WTC11 (cell line): Measurements from ENCODE around the gene PRR20G. TPM values are rescaled to one million over a fixed set of nuclear protein-coding genes. Genes with fewer than 3 reads are reported as not detected.

ENCODE experiments used
- ATAC-seq: fragments of 200-7000 bp; cut with Tn5 transposase; 2 replicates; pipeline ENCODE4 v1.10.0; 2021; ENCODE audit warnings: mild to moderate bottlenecking, moderate library complexity
- CTCF ChIA-PET: fragments of 300-600 bp; sonication (Branson Sonifier 250); formaldehyde crosslinking; loops from one replicate; lab custom pipeline; 2021; ENCODE audit warnings: antibody characterized with exemption; lab: Charles Lee
- POLR2A ChIA-PET: fragments of 350-600 bp; sonication (Branson Sonifier 250); formaldehyde crosslinking; loops from one replicate; lab custom pipeline; 2021; ENCODE audit warnings: antibody characterized with exemption; lab: Charles Lee
- DNase-seq: peaks from one replicate; pipeline ENCODE4 v3.0.0; 2021; ENCODE audit warnings: low spot score
- H3K27ac Mint-ChIP-seq: 2 replicates; pipeline ENCODE4 v1.8.0; 2021; ENCODE audit warnings: mixed read lengths
- H3K27me3 Mint-ChIP-seq: 2 replicates; pipeline ENCODE4 v1.8.0; 2021; ENCODE audit warnings: low read depth, mild to moderate bottlenecking, moderate library complexity, mixed read lengths
- H3K36me3 Mint-ChIP-seq: 2 replicates; pipeline ENCODE4 v1.8.0; 2021; ENCODE audit warnings: mixed read lengths
- H3K4me1 Mint-ChIP-seq: 2 replicates; pipeline ENCODE4 v1.8.0; 2022; ENCODE audit warnings: mixed read lengths
- H3K4me3 Mint-ChIP-seq: 2 replicates; pipeline ENCODE4 v1.8.0; 2021; ENCODE audit warnings: mild to moderate bottlenecking, moderate library complexity, mixed read lengths
- H3K9me3 Mint-ChIP-seq: 2 replicates; pipeline ENCODE4 v1.8.0; 2021; ENCODE audit warnings: mixed read lengths
- ATF1 ChIP-seq: sonication (generic); formaldehyde crosslinking; IDR thresholded peaks from 2 replicates; pipeline ENCODE4 v1.8.1; 2023; ENCODE audit warnings: mild to moderate bottlenecking, moderate library complexity, missing genetic modification reagents
- CBFB ChIP-seq: sonication (generic); formaldehyde crosslinking; IDR thresholded peaks from 2 replicates; pipeline ENCODE4 v1.8.1; 2022; ENCODE audit warnings: mild to moderate bottlenecking, low read depth, missing genetic modification reagents
- E2F4 ChIP-seq: sonication (generic); formaldehyde crosslinking; IDR thresholded peaks from 2 replicates; pipeline ENCODE4 v1.8.1; 2022; ENCODE audit warnings: low read depth, mild to moderate bottlenecking, moderate library complexity, missing genetic modification reagents, borderline replicate concordance
- EMX1 ChIP-seq: fragments of 250-450 bp; sonication (Bioruptor Pico); IDR thresholded peaks from 2 replicates; pipeline ENCODE4 v1.8.0; 2021; ENCODE audit warnings: mild to moderate bottlenecking
- FOXP4 ChIP-seq: sonication (generic); formaldehyde crosslinking; IDR thresholded peaks from 2 replicates; pipeline ENCODE4 v1.8.0; 2022; ENCODE audit warnings: mild to moderate bottlenecking, missing genetic modification reagents
- GRHL2 ChIP-seq: fragments of 250-450 bp; sonication (Bioruptor Pico); IDR thresholded peaks from 2 replicates; pipeline ENCODE4 v1.8.0; 2022; ENCODE audit warnings: mild to moderate bottlenecking, moderate library complexity; ENCODE audit not compliant: insufficient replicate concordance, severe bottlenecking
- GTF2I ChIP-seq: fragments of 250-450 bp; sonication (Bioruptor Pico); conservative IDR thresholded peaks from 2 replicates; pipeline ENCODE4 v1.4.0; 2021; ENCODE audit warnings: mild to moderate bottlenecking
- HMGA2 ChIP-seq: fragments of 250-450 bp; sonication (Bioruptor Pico); IDR thresholded peaks from 2 replicates; pipeline ENCODE4 v1.4.0; 2021; ENCODE audit warnings: mild to moderate bottlenecking, moderate library complexity
- IRF2 ChIP-seq: sonication (generic); formaldehyde crosslinking; IDR thresholded peaks from 2 replicates; pipeline ENCODE4 v1.8.0; 2022; ENCODE audit warnings: low read depth, missing genetic modification reagents, borderline replicate concordance
- NFATC4 ChIP-seq: fragments of 250-450 bp; sonication (Bioruptor Pico); IDR thresholded peaks from 2 replicates; pipeline ENCODE4 v1.9.0; 2021; ENCODE audit warnings: mild to moderate bottlenecking
- OVOL2 ChIP-seq: fragments of 250-450 bp; sonication (Bioruptor Pico); IDR thresholded peaks from 2 replicates; pipeline ENCODE4 v1.9.0; 2021; ENCODE audit warnings: mild to moderate bottlenecking, borderline replicate concordance
- SMAD4 ChIP-seq: sonication (generic); formaldehyde crosslinking; IDR thresholded peaks from 2 replicates; pipeline ENCODE4 v1.8.0; 2022; ENCODE audit warnings: mild to moderate bottlenecking, missing genetic modification reagents
- ZNF138 ChIP-seq: sonication (generic); formaldehyde crosslinking; conservative IDR thresholded peaks from 2 replicates; pipeline ENCODE4 v1.8.1; 2022; ENCODE audit warnings: mild to moderate bottlenecking, moderate library complexity, missing genetic modification reagents
- ZNF232 ChIP-seq: sonication (generic); formaldehyde crosslinking; IDR thresholded peaks from 2 replicates; pipeline ENCODE4 v1.8.0; 2022; ENCODE audit warnings: mild to moderate bottlenecking, missing genetic modification reagents
- ZNF425 ChIP-seq: fragments of 250-450 bp; sonication (Bioruptor Pico); conservative IDR thresholded peaks from 2 replicates; pipeline ENCODE4 v1.9.0; 2021; ENCODE audit warnings: mild to moderate bottlenecking
- total RNA-seq: library from RNA; stranded (reverse); gene quantifications from 3 replicates; pipeline ENCODE4 v1.2.3, GENCODE V29; 2021
- TF ChIP-seq, protein P1 (sequence below): sonication (generic); formaldehyde crosslinking; IDR thresholded peaks from 2 replicates; pipeline ENCODE4 v1.8.1; 2023; ENCODE audit warnings: mild to moderate bottlenecking, moderate library complexity, missing genetic modification reagents
- TF ChIP-seq, protein P2 (sequence below): sonication (generic); formaldehyde crosslinking; IDR thresholded peaks from 2 replicates; pipeline ENCODE4 v1.8.1; 2022; ENCODE audit warnings: low read depth, missing genetic modification reagents, borderline replicate concordance
- TF ChIP-seq, protein P3 (sequence below): fragments of 250-450 bp; sonication (Bioruptor Pico); IDR thresholded peaks from 2 replicates; pipeline ENCODE4 v1.9.0; 2021; ENCODE audit warnings: mild to moderate bottlenecking, borderline replicate concordance

Gene PRR20G
- total RNA-seq, 1 experiment from 2014 or later: not detected

- TF ChIP-seq ZNF138 (no peak), HMGA2 (CRISPR knock-in tag) (peak; percentile 92)
- no peaks in the 10 kb centered on the region for H3K4me1 Mint-ChIP-seq
- H3K4me3 Mint-ChIP-seq: no peak overlapping the region
- ChIA-PET POLR2A (no interaction called here), CTCF (no interaction called here)
- ATAC-seq (no peak), DNase-seq (no peak)
- peaks cover 38% of the 10 kb centered on the region for H3K9me3 Mint-ChIP-seq
- H3K36me3 Mint-ChIP-seq: no peaks in the 10 kb centered on the region; the same call in 1 of the 2 replicates
- no peak overlapping the region for H3K27ac Mint-ChIP-seq
- no peaks in the 10 kb centered on the region; the same call in 1 of the 2 replicates for H3K27me3 Mint-ChIP-seq
Observed at GRCh38 chr3:127291114-127291513, 3.3 kb upstream of the PRR20G start.

DNA sequence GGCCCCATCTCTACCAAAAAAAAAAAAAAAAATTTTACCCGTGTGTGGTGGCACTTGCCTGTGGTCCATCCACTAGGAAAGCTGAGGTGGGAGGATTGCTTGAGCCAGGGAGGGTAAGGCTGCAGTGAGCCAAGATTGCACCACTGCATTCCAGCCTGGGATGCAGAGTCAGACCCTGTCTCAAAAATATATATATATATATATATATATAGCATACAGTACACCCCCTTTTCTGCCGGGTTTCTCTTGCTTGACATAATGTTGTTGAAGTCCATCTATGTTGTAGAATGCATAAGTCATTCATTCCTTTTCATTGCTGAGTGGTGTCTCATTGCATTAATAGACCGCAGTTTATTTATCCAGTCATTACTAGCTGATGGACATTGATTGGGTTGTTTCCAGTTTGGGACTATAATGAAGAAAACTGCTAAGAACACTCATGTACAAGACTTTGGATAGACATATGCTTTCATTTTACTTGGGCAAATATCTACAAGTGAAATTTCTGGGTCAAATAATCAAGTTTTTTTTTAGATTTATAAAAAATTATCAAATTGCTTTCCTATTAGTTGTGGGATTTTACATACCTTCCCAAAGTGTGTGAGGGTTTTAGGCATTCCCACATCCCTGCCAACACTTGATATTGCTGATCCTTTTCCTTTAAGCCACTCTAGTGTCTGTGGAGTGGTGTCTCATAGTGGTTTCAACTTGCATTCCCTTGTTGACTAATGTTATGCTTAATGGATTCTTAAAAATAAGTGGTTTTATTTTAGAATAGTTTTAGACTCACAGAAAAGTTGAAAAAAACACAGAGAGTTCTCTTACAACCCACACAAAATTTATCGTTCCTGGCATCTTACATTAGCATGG is 2.1 kb upstream of the PRR20G start:
- ATAC-seq (no peak), DNase-seq (no peak)
- ChIA-PET CTCF (interaction anchor here (0.8 to 3.0 kb wide), 6 partner anchors 12 to 257 kb away, joined by 3 to 20 read pairs (median 5); no protein-coding TSS in a partner anchor), POLR2A (no interaction called here)
- no peak overlapping the region for H3K4me3 Mint-ChIP-seq
- no peak overlapping the region for H3K27ac Mint-ChIP-seq
- H3K4me1 Mint-ChIP-seq: no peaks in the 10 kb centered on the region
- peaks cover 38% of the 10 kb centered on the region for H3K9me3 Mint-ChIP-seq
- H3K36me3 Mint-ChIP-seq: no peaks in the 10 kb centered on the region; the same call in 1 of the 2 replicates
- H3K27me3 Mint-ChIP-seq: no peaks in the 10 kb centered on the region; the same call in 1 of the 2 replicates
- TF ChIP-seq GTF2I (CRISPR knock-in tag): no peak
- no peak for TF ChIP-seq ATF1 (CRISPR knock-in tag)
- TF ChIP-seq FOXP4 (CRISPR knock-in tag): no peak
- TF ChIP-seq, protein P1, sequence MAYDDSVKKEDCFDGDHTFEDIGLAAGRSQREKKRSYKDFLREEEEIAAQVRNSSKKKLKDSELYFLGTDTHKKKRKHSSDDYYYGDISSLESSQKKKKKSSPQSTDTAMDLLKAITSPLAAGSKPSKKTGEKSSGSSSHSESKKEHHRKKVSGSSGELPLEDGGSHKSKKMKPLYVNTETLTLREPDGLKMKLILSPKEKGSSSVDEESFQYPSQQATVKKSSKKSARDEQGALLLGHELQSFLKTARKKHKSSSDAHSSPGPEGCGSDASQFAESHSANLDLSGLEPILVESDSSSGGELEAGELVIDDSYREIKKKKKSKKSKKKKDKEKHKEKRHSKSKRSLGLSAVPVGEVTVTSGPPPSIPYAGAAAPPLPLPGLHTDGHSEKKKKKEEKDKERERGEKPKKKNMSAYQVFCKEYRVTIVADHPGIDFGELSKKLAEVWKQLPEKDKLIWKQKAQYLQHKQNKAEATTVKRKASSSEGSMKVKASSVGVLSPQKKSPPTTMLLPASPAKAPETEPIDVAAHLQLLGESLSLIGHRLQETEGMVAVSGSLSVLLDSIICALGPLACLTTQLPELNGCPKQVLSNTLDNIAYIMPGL (CRISPR knock-in tag): no peak
- no peak for TF ChIP-seq EMX1 (CRISPR knock-in tag)
- TF ChIP-seq, protein P2, sequence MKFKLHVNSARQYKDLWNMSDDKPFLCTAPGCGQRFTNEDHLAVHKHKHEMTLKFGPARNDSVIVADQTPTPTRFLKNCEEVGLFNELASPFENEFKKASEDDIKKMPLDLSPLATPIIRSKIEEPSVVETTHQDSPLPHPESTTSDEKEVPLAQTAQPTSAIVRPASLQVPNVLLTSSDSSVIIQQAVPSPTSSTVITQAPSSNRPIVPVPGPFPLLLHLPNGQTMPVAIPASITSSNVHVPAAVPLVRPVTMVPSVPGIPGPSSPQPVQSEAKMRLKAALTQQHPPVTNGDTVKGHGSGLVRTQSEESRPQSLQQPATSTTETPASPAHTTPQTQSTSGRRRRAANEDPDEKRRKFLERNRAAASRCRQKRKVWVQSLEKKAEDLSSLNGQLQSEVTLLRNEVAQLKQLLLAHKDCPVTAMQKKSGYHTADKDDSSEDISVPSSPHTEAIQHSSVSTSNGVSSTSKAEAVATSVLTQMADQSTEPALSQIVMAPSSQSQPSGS (CRISPR knock-in tag): no peak
- no peak for TF ChIP-seq IRF2 (CRISPR knock-in tag)
- no peak for TF ChIP-seq E2F4 (CRISPR knock-in tag)
- no peak for TF ChIP-seq GRHL2
- no peak for TF ChIP-seq NFATC4
- TF ChIP-seq OVOL2 (CRISPR knock-in tag): no peak
- TF ChIP-seq, protein P3, sequence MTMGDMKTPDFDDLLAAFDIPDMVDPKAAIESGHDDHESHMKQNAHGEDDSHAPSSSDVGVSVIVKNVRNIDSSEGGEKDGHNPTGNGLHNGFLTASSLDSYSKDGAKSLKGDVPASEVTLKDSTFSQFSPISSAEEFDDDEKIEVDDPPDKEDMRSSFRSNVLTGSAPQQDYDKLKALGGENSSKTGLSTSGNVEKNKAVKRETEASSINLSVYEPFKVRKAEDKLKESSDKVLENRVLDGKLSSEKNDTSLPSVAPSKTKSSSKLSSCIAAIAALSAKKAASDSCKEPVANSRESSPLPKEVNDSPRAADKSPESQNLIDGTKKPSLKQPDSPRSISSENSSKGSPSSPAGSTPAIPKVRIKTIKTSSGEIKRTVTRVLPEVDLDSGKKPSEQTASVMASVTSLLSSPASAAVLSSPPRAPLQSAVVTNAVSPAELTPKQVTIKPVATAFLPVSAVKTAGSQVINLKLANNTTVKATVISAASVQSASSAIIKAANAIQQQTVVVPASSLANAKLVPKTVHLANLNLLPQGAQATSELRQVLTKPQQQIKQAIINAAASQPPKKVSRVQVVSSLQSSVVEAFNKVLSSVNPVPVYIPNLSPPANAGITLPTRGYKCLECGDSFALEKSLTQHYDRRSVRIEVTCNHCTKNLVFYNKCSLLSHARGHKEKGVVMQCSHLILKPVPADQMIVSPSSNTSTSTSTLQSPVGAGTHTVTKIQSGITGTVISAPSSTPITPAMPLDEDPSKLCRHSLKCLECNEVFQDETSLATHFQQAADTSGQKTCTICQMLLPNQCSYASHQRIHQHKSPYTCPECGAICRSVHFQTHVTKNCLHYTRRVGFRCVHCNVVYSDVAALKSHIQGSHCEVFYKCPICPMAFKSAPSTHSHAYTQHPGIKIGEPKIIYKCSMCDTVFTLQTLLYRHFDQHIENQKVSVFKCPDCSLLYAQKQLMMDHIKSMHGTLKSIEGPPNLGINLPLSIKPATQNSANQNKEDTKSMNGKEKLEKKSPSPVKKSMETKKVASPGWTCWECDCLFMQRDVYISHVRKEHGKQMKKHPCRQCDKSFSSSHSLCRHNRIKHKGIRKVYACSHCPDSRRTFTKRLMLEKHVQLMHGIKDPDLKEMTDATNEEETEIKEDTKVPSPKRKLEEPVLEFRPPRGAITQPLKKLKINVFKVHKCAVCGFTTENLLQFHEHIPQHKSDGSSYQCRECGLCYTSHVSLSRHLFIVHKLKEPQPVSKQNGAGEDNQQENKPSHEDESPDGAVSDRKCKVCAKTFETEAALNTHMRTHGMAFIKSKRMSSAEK (CRISPR knock-in tag): no peak
- no peak for TF ChIP-seq CBFB (CRISPR knock-in tag)
- no peak for TF ChIP-seq SMAD4 (CRISPR knock-in tag)
- no peak for TF ChIP-seq ZNF232 (CRISPR knock-in tag)
- no peak for TF ChIP-seq ZNF425 (CRISPR knock-in tag)
- TF ChIP-seq HMGA2 (CRISPR knock-in tag): no peak
